Activated CD4-positive, alpha-beta T cell treated with anti-CD3 and anti-CD28 coated beads, Interleukin-2, Interleukin-4, amounts not matched to agents 100 ng/mL and 50 ng/mL, durations not matched to agents 16 hours and 8 hours (primary cell): ENCODE results near the gene SMOC2.
"Not testable (repeated sequence)": the region's sequence is repeated elsewhere in the genome, so short reads cannot be mapped to it uniquely, and the experiment has no call there.

Source experiments
- DNase-seq: peaks from one replicate; pipeline ENCODE4 v3.0.0-alpha.2; 2020; ENCODE audit warnings: low spot score

SMOC2 gene

GRCh38 chr6:168541307-168541706, 100.3 kb downstream of the SMOC2 start:
- DNase-seq = no peak

DNA sequence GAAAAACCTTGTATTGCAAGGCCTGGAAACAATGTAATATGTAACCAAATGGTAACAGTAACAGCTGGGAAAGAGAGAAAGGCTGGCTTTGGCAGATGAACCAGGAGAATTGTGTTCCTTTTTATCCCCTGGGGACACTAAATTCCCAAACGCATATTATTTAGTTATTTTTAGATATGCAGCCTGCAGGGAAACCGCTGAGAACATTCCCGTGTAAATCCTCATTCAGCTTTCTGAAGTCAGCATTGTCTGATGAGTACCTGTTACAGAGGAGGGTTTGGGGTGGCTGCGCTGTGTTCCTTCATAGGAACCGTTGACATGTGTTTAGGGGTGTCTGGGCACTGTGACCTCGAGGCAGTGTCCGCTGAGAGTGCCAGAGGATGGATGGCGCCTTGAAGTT, 101.3 kb downstream of the SMOC2 start:
- no peak for DNase-seq

- DNase-seq = no peak
Measured at GRCh38 chr6:168545428-168545827, 104.4 kb downstream of the SMOC2 start.

DNA sequence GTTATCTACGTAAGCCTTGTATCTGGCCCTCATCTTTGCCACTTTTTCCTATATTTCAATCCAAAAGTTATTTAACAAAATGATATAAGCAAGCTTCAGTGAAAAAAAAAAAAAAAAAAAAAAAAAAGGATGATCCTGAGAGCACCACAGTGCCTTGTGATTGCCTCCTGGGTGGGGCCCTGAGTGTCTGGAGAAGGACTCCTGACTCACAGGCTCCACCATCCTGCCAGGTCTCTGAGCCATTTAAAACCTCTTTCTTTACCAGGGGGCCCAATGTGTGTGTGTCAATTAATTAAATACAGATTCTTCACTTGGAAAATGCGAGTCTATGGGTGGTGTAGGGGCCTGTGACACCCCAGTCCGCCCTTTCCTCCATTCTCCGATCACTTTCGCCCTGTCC, 105.2 kb downstream of the SMOC2 start:
- DNase-seq = no peak

- DNase-seq = no peak
Measured at GRCh38 chr6:168546730-168547129, 105.7 kb downstream of the SMOC2 start.

DNA sequence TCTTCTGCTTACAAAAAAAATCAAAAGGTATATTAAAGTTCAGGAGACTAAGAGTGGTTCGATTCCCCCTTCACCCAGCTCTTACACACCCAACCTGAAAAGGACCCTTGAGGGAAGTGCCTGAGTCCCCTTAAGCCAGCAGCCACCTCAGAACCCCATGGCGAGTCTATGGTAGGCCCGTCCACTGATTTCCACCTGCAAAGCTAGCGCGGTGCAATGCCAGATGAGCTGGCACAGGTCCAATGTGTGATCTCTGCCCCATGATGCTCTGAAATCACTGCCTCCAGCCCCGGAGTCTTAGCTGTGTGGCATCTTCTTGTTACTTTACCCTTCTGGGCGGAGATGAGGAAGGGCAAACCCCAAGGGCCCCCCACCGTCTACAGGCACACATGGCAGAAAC, 109.3 kb downstream of the SMOC2 start:
- no peak for DNase-seq

- DNase-seq = no peak
Measured at GRCh38 chr6:168554472-168554871, 113.5 kb downstream of the SMOC2 start.

DNA sequence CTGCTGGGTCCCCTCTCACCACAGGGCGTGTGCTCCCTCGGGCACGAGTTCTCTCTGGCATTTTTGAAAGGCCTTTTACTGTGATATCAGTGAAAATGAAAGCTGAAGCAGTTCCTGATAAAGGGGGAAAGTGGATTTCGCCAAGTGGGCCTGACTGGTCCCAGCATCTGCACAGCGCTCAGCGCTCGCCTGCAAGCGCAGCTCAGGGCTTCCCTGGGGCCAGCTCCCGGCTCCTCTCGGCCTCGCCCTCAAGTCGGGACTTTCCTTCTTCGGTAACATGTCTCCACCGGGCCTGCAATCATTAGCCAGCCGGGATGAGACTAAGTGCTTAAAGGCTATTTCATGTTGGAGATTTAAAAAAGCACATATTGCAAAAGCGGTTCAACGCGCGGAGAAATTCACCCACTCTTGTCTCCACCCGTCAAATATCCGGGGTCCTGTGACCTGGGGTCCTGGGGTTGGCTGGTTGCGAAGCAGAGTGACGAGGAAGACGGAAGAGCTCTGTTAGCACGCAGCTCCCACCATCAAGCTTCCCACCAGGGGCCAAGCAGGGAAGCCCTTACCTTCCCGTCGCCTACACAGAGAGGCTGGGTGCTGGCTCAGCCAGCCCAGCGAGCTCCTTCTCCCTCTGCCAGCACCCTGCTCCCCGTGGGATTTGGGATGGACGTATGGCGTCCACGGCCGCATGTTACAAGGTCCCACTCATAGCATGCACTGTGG, 114.1 kb downstream of the SMOC2 start:
- no peak for DNase-seq

DNA sequence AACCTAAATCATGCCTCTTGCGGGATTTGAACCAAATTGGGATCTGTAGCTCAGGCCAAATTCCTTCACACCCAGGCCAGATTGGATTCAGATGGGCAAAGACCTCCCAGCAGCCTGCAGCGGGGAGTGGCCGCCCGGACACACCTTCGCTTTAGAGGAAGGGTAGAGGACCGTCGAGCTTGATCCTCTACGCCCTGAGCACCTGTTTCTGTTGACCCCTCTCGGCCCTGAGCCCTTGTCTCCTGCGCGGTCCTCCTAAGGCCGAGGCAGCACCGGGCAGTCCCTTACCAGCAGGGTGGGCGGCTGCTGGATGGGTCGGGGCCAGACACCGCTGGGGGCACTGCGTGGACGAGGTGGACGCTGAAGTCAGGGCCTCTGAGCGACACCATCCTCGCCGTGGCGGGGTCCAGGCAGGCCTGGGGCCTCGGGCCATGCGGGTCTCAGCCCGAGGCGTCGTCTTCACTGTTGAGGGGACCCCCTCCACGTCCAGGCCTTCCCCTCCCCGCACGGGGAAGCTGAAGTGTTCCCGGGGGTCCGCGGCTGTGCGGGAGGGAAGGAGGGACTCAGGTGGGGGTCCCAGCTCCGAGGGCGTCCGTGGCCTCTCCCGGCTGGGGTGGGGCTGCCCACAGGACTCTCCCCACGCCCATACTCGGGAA, 114.8 kb downstream of the SMOC2 start:
- no peak for DNase-seq

- no peak for DNase-seq
Measured at GRCh38 chr6:168557512-168557911, 116.5 kb downstream of the SMOC2 start.

GRCh38 chr6:168558686-168559085, 117.7 kb downstream of the SMOC2 start:
- no peak for DNase-seq

GRCh38 chr6:168559574-168560098, 118.7 kb downstream of the SMOC2 start:
- no peak for DNase-seq

GRCh38 chr6:168560126-168560525, 119.1 kb downstream of the SMOC2 start:
- no peak for DNase-seq

DNA sequence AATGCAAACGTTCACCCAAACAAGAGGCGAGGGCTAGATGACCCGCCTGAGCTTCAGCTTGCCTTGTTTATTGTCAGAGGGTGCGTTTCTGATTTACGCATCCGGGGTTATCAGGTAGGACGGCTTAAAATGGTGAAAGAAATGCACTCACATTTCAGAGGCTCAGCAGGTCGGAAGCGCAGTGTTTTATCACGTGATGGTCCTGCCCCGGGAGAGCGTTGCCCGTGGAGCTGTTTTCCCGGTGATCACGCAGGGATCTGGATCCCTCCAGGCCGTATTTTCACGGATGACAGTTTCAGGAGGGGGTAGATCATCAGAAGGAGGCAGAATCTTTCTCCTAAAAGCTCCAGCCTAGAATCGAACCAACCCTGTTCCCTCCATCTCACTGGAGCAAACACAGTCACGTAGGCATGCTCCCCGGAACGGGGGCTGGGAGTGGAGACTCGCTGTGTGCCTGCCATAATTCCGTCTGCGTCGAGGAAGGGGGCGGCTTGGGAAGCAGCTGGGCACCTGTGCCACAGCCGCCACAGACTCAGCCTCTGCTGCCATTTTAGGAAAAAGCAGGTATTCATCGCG, 121.7 kb downstream of the SMOC2 start:
- no peak for DNase-seq

GRCh38 chr6:168563656-168564055, 122.7 kb downstream of the SMOC2 start:
- DNase-seq = no peak

- no peak for DNase-seq
Measured at GRCh38 chr6:168565112-168565511, 124.1 kb downstream of the SMOC2 start.

DNA sequence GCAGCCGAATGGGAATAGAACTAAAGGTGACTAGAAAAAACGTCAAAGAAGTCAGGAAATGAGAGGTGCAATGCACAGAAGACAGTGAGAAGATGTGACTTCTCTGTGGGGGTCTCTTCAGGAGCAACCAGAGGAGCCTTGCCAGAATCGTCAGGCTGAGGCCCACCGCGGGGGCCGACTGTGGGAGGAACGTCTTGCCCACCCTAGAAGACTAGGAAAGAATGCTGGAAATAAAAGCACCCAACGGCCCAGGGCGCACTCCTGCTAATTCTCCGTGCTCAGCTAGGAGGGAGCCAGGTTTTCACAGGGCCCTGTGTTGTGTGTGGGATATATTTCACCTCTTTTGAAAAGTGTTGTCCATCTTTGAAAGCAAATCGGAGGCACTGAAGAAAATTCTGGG, 129.2 kb downstream of the SMOC2 start:
- no peak for DNase-seq

GRCh38 chr6:168571268-168571667, 130.3 kb downstream of the SMOC2 start:
- DNase-seq = no peak

GRCh38 chr6:168573276-168573835, 132.4 kb downstream of the SMOC2 start:
- DNase-seq = not testable (repeated sequence)

DNA sequence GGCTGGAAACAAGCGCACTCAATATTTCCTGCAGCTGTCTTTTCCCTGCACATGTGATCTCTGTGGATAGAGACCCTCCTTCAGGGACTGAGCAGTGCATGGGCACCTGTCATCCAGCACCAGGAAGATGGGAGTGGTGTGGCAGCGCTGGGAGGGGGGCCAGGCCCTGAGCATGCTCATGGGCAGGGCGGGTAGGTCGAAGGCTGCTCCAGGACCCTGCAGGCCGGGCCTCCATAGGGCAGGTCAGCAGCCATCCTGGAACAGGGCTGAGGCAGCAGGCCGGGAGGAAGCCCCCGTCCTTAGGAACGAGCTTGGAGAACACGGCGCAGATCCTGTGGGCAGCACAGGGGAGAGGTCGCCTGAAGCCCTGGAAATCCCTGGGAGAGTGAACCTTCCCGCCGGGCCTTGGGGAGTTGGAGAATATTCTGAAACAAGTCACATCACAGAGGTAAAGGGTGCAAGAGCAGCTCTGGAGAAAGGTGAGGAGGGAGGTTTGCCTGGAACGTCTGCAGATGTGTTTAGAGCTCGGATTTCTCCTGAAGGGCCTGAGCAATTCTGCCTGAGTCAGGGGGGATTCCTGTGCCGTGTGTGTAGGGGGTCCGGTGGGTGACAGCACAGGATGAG, 133.2 kb downstream of the SMOC2 start:
- no peak for DNase-seq

DNA sequence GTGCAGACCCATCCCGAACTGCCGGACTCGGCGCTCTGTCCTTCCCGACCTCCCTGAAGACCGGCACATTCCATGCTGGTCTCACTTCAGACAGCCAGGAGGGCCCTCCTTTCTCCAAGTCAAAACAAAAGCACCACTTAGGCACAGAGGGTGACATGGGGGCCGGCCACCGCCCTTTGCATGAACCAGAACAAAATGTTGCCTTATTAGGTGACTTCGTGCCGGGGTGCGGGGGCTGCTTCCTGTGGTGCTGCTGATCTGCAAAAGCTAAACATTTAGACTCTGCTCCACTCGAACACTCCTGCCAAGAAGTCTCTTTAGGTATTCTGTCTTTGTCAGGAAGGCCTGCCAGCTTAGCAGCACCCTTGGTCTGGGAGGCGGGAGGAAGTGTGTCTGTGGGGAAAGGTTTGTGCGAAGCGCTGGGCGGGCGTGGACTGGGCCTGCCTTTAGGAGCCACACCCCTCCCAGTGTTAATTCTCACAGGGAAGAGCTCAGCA, 133.8 kb downstream of the SMOC2 start:
- no peak for DNase-seq

DNA sequence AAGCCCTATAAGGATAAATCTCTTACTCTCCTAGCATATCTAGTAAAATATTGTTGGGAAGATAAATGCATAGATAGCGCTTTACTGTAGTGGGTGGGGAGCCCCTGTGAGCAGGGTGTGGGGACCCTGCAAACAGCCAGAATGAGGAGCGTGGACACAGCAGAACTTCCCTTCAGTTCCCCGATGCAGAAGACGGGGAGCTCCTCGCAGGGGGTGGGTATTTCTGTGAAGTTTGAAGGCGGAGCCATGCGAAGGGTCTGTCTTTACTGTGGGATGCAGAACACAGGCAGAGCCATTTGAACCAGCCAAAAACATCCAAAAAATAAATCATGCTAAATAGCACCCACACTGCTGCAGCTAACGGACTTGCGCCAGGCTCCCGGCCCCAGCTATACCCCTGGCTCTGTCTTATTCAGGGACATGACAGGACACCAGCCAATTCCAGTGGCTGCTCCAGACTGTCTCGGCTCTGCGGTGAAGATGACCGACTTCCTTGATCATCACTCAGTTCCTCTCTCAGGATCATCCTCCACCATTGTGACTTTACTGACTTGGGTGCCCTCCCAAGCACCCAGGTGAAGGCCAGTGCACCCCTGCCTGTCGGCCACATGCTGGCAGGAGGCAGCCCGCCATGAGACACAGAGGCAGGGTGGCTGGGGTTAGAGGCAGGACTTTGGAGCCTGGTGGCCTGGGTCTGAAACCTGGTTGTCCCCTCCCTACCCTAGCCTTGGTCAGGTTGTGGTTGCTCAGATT, 134.5 kb downstream of the SMOC2 start:
- DNase-seq = no peak
